ENCODE measurements around the gene FGFR2.

FGFR2 gene

GRCh38 chr10:121551210-121551885, 46.9 kb downstream of the FGFR2 start:
- DNase-seq = no peak

- DNase-seq = no peak
Measured at GRCh38 chr10:121544301-121544869, 53.9 kb downstream of the FGFR2 start.

DNA sequence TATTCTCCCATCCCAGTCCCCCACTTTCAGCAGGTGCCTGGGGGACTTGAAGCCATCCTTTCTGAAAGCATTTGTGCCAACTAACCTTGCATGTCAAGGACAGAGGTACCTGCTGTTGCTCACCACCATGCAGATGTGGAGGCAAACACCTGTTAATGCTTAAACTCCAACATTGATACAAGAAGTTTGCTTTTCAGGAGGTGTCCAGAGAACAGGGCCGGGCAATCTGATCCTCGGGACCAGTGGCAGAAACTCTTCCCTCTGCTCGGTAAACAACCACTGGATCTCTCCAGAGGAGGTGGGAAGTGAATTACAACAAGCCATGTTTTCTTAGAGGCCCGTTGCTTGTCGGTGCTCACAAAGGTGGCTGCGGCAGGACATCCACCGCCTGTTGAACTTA, 54.7 kb downstream of the FGFR2 start:
- no peak for DNase-seq

- no peak for DNase-seq
Measured at GRCh38 chr10:121541450-121542120, 56.7 kb downstream of the FGFR2 start.

GRCh38 chr10:121540732-121541395, 57.4 kb downstream of the FGFR2 start:
- no peak for DNase-seq

- DNase-seq = no peak
Measured at GRCh38 chr10:121539786-121540185, 58.5 kb downstream of the FGFR2 start.

GRCh38 chr10:121536310-121536913, 61.8 kb downstream of the FGFR2 start:
- DNase-seq = no peak

GRCh38 chr10:121535381-121535780, 62.9 kb downstream of the FGFR2 start:
- DNase-seq = no peak

DNA sequence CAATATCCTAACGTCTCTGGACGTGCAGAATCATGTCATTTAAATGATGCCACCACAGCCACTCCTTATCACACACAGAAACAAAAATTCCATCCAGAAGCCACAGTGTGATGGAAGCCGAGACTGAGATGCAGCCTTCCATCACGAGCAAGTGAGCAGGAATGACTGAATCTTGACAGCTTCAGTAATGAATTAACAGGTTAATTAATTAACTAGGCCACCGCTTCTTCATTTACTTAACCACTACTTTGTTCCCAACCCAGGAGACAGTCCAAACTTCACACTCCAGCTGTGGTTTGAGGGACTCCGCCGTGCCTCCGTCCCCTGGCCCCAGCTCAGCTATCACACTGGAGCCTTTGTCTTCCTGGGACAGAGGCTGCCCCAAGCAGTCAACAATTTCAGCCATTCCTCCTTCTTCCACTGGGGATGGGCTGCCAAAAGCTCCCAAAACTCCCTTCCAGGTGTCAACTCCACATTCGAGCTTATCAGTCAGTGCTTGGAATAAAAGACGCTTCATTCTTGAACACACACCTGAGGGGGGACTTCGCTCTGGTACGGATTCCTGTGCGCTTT, 65.9 kb downstream of the FGFR2 start:
- no peak for DNase-seq

DNA sequence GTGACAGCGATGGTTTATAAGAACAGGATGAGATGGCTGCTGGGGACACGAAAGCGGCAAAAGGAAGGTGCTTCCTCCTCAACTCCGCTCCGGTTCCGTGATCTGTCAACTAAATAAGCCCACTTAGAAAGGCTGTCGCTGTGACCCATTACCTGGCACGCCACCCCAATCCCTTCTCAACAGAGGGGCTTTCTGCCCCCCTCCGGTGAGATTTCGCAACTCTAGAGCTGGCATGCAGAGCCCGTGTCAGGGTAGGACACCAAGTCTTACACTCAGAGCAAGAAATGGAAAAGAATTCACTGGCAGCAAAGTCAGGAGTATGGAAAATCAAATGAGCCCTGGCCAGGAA, 66.4 kb downstream of the FGFR2 start:
- no peak for DNase-seq

- DNase-seq = no peak
Measured at GRCh38 chr10:121531076-121531829, 67.0 kb downstream of the FGFR2 start.

- DNase-seq = no peak
Measured at GRCh38 chr10:121530481-121531075, 67.7 kb downstream of the FGFR2 start.

DNA sequence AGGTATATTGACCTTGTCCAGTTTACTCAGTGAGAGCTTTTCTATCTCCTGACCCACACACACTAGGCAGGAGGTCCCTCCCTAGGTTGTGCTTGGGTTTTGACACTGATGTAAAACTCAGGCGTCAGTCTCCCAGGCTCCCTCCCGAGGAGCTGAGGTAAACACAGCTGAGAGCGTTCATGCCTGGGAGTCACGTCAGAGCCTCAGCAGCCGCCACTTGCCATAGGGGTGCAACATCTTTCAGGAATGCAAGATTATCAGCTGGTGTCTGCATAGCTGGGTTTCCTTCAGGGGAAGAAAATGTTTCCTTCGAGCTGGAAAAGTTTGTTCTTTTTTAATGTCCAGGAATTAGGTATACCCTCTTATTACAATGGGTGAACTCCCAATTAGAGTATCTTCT, 70.6 kb downstream of the FGFR2 start:
- no peak for DNase-seq

GRCh38 chr10:121526801-121527221, 71.4 kb downstream of the FGFR2 start:
- no peak for DNase-seq

- DNase-seq = no peak
Measured at GRCh38 chr10:121526135-121526790, 72.0 kb downstream of the FGFR2 start.

GRCh38 chr10:121525251-121526134, 72.8 kb downstream of the FGFR2 start:
- no peak for DNase-seq

DNA sequence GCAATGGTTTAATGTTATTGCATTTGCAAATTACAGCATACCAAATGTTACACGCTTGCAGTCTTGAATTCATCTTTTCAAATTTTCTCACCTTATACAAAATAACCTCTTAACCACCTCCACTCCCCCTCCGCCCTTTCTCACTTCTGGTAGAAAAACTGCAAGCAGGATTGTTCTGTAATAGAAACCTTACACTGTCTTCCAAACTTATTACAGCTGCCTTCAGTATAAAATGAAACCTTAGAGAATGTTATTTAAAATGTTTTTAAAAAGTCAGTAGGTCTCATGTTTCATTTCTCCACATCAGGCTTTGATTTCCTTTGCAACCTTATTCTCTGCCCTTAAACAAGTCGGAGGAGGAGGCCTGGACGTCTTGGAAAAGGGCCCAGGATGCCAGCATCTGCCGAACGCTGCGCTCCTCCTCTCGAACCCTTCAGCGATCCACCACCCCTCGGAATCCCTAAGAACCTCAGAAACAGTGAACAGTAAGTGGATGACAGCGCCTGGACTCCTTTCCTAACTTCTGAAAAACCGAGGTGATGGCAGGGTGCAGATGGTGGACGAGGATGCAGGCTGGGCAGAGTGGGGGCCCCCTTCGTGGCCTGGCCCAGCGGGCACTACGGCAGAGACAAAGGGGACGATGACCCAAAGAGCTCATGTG, 74.0 kb downstream of the FGFR2 start:
- no peak for DNase-seq

- DNase-seq = no peak
Measured at GRCh38 chr10:121522831-121523230, 75.4 kb downstream of the FGFR2 start.

DNA sequence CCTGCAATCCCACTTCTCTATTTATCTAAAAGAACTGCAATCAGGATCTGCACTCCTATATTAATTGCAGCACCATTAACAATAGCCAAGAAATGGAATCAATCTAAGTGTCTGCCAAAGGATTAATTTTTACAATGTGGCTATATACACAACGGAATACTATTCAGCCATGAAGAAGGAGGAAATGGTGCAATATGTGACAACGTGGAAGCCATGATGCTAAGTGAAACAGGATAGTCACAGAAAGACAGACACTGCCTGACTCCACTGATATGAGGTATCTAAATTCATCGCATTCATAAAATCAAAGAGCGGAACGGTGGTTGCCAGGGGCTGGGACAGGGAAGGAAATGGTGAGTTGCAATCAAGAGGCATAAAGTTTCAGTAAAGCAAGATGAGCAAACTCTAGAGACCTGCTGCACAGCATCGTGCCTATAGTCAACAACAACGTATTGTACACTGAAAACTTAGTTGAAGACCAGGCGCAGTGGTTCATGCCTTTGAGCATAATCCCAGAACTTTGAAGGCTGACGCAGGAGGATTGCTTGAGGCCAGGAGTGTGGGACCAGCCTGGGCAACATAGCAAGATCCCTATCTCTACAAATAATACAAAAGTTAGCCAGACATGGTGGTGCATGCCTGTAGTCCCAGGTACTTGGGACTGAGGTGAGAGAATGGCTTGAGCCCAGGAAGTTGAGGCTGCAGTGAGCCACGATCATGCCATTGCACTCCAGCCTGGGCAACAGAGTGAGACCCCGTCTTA, 76.3 kb downstream of the FGFR2 start:
- no peak for DNase-seq

Measured in CD4-positive, alpha-beta T cell treated with Interleukin-21 for 1 hour (primary cell).